Common myeloid progenitor, CD34-positive (primary cell): ENCODE data around the gene TRPC6. TPM values are rescaled to one million over a fixed set of nuclear protein-coding genes. Genes with fewer than 3 reads are reported as not detected.

Experiments used
- CTCF ChIA-PET: fragments of 350-600 bp; sonication (Branson Sonifier 250); formaldehyde crosslinking; loops from one replicate; lab custom pipeline; 2021; ENCODE audit warnings: antibody characterized with exemption; lab: Charles Lee
- POLR2A ChIA-PET: fragments of 350-600 bp; sonication (Branson Sonifier 250); formaldehyde crosslinking; loops from one replicate; lab custom pipeline; 2021; ENCODE audit warnings: antibody characterized with exemption; lab: Charles Lee
- DNase-seq, 3 donors: peaks; one replicate each; pipeline versions ENCODE4 v3.0.0 to v3.0.0-alpha.2; 2013
- H3K27ac ChIP-seq, 2 experiments: 1 replicate in 1 of 2; 2 replicates in 1 of 2; pipeline ENCODE4 v1.7.0; 2013; ENCODE audit warnings: inconsistent platforms in 2 of 2, low read length in 2 of 2, mild to moderate bottlenecking in 2 of 2, low read depth in 1 of 2, moderate library complexity in 1 of 2; ENCODE audit not compliant: severe bottlenecking in 2 of 2, insufficient read depth in 1 of 2, poor library complexity in 1 of 2
- H3K27me3 ChIP-seq, 5 experiments: replicated peaks in 2 of 5; 1 replicate in 3 of 5; 2 replicates in 2 of 5; pipeline versions ENCODE4 v1.6.1 to v1.7.0; 2013; ENCODE audit warnings: low read length in 4 of 5, mild to moderate bottlenecking in 2 of 5, moderate library complexity in 2 of 5, inconsistent platforms in 1 of 5; ENCODE audit not compliant: insufficient read depth in 5 of 5, control insufficient read depth in 4 of 5
- H3K36me3 ChIP-seq, 4 experiments: 1 replicate in 2 of 4; 2 replicates in 2 of 4; pipeline versions ENCODE4 v1.6.1 to v1.7.0; 2013; ENCODE audit warnings: low read length in 3 of 4, control low read depth in 1 of 4, mild to moderate bottlenecking in 1 of 4; ENCODE audit not compliant: control insufficient read depth in 4 of 4, insufficient read depth in 4 of 4
- H3K4me1 ChIP-seq, 4 experiments: 1 replicate in 3 of 4; 2 replicates in 1 of 4; pipeline versions ENCODE4 v1.6.1 to v1.7.1; 2013; ENCODE audit warnings: low read length in 3 of 4, mild to moderate bottlenecking in 3 of 4, control low read depth in 1 of 4, inconsistent platforms in 1 of 4, moderate library complexity in 1 of 4; ENCODE audit not compliant: control insufficient read depth in 4 of 4, insufficient read depth in 4 of 4; ENCODE audit errors: control extremely low read depth in 1 of 4
- H3K4me3 ChIP-seq, 7 experiments: 1 replicate in 4 of 7; 2 replicates in 3 of 7; pipeline versions ENCODE4 v1.5.1 to v1.7.0; 2013; ENCODE audit warnings: mild to moderate bottlenecking in 7 of 7, low read length in 6 of 7, moderate library complexity in 6 of 7, inconsistent platforms in 2 of 7, low read depth in 2 of 7, control low read depth in 1 of 7; ENCODE audit not compliant: insufficient read depth in 4 of 7, control insufficient read depth in 1 of 7; ENCODE audit errors: extremely low read depth in 1 of 7
- H3K9me3 ChIP-seq, 5 experiments: 1 replicate in 4 of 5; 2 replicates in 1 of 5; pipeline versions ENCODE4 v1.6.1 to v1.7.1; 2013; ENCODE audit warnings: low read length in 4 of 5, mild to moderate bottlenecking in 2 of 5, inconsistent platforms in 1 of 5, low read depth in 1 of 5, moderate library complexity in 1 of 5; ENCODE audit not compliant: control insufficient read depth in 4 of 5, insufficient read depth in 2 of 5; ENCODE audit errors: control extremely low read depth in 1 of 5
- WGBS: methylation state at CpG from one replicate; pipeline ENCODE4 v1.1.5; 2013; ENCODE audit not compliant: insufficient coverage; 5-methylcytosine and 5-hydroxymethylcytosine counted together
- polyA plus RNA-seq: library from polyadenylated mRNA; unstranded; fragments of 120-200 nt; gene quantifications from one replicate; pipeline ENCODE4 v1.2.1, GENCODE V29; 2013

The TRPC6 gene
- polyA plus RNA-seq, result 0.65 TPM

GRCh38 chr11:101583251-101584128, at the start of gene TRPC6:
Gene TRPC6 (minus strand): TSS chr11:101584007. CDS start chr11:101583503, 504 bp downstream.
- Histone ChIP-seq H3K9me3 (peaks cover 3 to 9% (median 4%) of the 10 kb centered on the region in 5 experiments), H3K27me3 (peaks cover 0 to 58% (median 27%) of the 10 kb centered on the region in 5 experiments), H3K27ac (no peak within 1 kb of the TSS), H3K4me3 (peak within 1 kb of the TSS in 6 of 7 experiments; percentile 28 to 66 (median 46)), H3K36me3 (no peaks in the 10 kb centered on the region), H3K4me1 (peaks cover 0 to 12% (median 2%) of the 10 kb centered on the region in 4 experiments)
- WGBS, result under 1% methylated on average over 74 of the region's 74 CpGs
- ChIA-PET CTCF (no interaction called here), POLR2A (no interaction called here)
- peak in 2 of 3 donors; percentile 9 to 22 for DNase-seq

GRCh38 chr11:101620026-101620425, 36.2 kb upstream of the TRPC6 start:
- no peaks in the 10 kb centered on the region for H3K9me3 ChIP-seq
- H3K36me3 ChIP-seq, result no peaks in the 10 kb centered on the region
- no peak for DNase-seq
- no peak overlapping the region for H3K4me3 ChIP-seq
- CTCF ChIA-PET, result no interaction called here
- H3K27ac ChIP-seq, result no peak overlapping the region
- WGBS, result 61% methylated on average over 2 of the region's 3 CpGs
- H3K27me3 ChIP-seq, result peaks cover 0 to 4% (median 0%) of the 10 kb centered on the region in 5 experiments
- POLR2A ChIA-PET, result no interaction called here
- H3K4me1 ChIP-seq, result no peaks in the 10 kb centered on the region

- peaks cover 0 to 4% (median 0%) of the 10 kb centered on the region in 5 experiments for H3K27me3 ChIP-seq
- H3K9me3 ChIP-seq, result no peaks in the 10 kb centered on the region
- ChIA-PET POLR2A (no interaction called here), CTCF (interaction anchor here (0.8 kb wide), 1 partner anchor 25 kb away, joined by 3 read pairs; no protein-coding TSS in a partner anchor)
- H3K4me3 ChIP-seq, result no peak overlapping the region
- DNase-seq, result no peak
- no peaks in the 10 kb centered on the region for H3K4me1 ChIP-seq
- no CpG with 5 or more reads among the region's 2 CpGs for WGBS
- no peaks in the 10 kb centered on the region for H3K36me3 ChIP-seq
- H3K27ac ChIP-seq, result no peak overlapping the region
Measured at GRCh38 chr11:101618709-101619108, 34.9 kb upstream of the TRPC6 start.

GRCh38 chr11:101617735-101618332, 34.0 kb upstream of the TRPC6 start:
- ChIA-PET CTCF (no interaction called here), POLR2A (no interaction called here)
- no peak for DNase-seq
- WGBS, result 50% methylated on average over 5 of the region's 6 CpGs
- Histone ChIP-seq H3K36me3 (no peaks in the 10 kb centered on the region), H3K27ac (no peak overlapping the region), H3K4me3 (no peak overlapping the region), H3K27me3 (peaks cover 0 to 4% (median 0%) of the 10 kb centered on the region in 5 experiments), H3K4me1 (no peaks in the 10 kb centered on the region), H3K9me3 (no peaks in the 10 kb centered on the region)

- DNase-seq, result peak in 1 of 3 donors; percentile 1
- ChIA-PET POLR2A (no interaction called here), CTCF (no interaction called here)
- Histone ChIP-seq H3K4me3 (no peak overlapping the region), H3K36me3 (no peaks in the 10 kb centered on the region), H3K27ac (no peak overlapping the region), H3K4me1 (no peaks in the 10 kb centered on the region), H3K27me3 (peaks cover 0 to 4% (median 0%) of the 10 kb centered on the region in 5 experiments), H3K9me3 (no peaks in the 10 kb centered on the region)
- 69% methylated on average over 1 of the region's 1 CpG for WGBS
Measured at GRCh38 chr11:101612481-101612880, 28.7 kb upstream of the TRPC6 start.

GRCh38 chr11:101600924-101601323, 17.1 kb upstream of the TRPC6 start:
- Histone ChIP-seq H3K27ac (no peak overlapping the region), H3K4me1 (no peaks in the 10 kb centered on the region), H3K27me3 (no peaks in the 10 kb centered on the region), H3K4me3 (no peak overlapping the region), H3K9me3 (no peaks in the 10 kb centered on the region), H3K36me3 (no peaks in the 10 kb centered on the region)
- ChIA-PET POLR2A (no interaction called here), CTCF (no interaction called here)
- DNase-seq, result no peak
- WGBS, result 100% methylated on average over 2 of the region's 3 CpGs

- H3K9me3 ChIP-seq, result peaks cover 0 to 4% (median 0%) of the 10 kb centered on the region in 5 experiments
- no peak overlapping the region for H3K27ac ChIP-seq
- ChIA-PET CTCF (no interaction called here), POLR2A (no interaction called here)
- DNase-seq, result no peak
- peaks cover 0 to 12% (median 2%) of the 10 kb centered on the region in 4 experiments for H3K4me1 ChIP-seq
- no peak overlapping the region for H3K4me3 ChIP-seq
- peaks cover 0 to 51% (median 26%) of the 10 kb centered on the region in 5 experiments for H3K27me3 ChIP-seq
- 100% methylated on average over 4 of the region's 5 CpGs for WGBS
- H3K36me3 ChIP-seq, result no peaks in the 10 kb centered on the region
Measured at GRCh38 chr11:101586965-101587364, 3.2 kb upstream of the TRPC6 start.
